ENCODE data around the gene B4GALT1.

DNA sequence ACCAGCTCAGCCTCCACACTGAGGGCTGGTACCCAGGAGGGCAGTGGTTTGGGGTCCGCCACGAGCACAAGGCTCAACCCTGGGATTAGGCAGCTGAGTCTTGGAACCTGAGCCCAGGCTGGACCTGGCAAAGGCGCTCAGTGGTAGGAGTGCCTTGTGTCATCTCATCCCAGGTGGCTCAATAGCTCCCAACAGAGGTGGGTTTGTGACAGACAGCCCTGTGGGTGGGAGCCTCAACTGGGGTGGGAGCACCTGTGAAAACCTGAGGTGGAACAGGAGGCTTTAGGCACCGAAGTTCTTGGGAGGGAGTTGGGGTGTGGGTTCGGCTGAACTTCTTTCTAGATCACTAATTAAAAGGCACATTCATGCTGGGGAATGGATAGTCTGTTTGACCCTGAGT, 55.5 kb downstream of the B4GALT1 start:
- TF ChIP-seq, protein P1, sequence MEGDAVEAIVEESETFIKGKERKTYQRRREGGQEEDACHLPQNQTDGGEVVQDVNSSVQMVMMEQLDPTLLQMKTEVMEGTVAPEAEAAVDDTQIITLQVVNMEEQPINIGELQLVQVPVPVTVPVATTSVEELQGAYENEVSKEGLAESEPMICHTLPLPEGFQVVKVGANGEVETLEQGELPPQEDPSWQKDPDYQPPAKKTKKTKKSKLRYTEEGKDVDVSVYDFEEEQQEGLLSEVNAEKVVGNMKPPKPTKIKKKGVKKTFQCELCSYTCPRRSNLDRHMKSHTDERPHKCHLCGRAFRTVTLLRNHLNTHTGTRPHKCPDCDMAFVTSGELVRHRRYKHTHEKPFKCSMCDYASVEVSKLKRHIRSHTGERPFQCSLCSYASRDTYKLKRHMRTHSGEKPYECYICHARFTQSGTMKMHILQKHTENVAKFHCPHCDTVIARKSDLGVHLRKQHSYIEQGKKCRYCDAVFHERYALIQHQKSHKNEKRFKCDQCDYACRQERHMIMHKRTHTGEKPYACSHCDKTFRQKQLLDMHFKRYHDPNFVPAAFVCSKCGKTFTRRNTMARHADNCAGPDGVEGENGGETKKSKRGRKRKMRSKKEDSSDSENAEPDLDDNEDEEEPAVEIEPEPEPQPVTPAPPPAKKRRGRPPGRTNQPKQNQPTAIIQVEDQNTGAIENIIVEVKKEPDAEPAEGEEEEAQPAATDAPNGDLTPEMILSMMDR (IDR thresholded peaks at IDR 0.05), result no peak
- TF ChIP-seq POLR2AphosphoS5 (IDR thresholded peaks at IDR 0.05), result no peak

Data from breast epithelium (tissue), 3 donors.